K562 (cell line): ENCODE results near the gene CATSPER3. TPM values are rescaled to one million over a fixed set of nuclear protein-coding genes. Genes with fewer than 3 reads are reported as not detected.

Experiments used
- ATAC-seq: fragments of 200-7000 bp; cut with Tn5 transposase; 3 replicates; pipeline ENCODE4 v1.9.1; 2020; ENCODE audit warnings: moderate library complexity
- BruUV-seq: library from RNA; stranded (reverse); fragments of 400-500 nt; replicated peaks from 2 replicates; lab custom pipeline; 2021; lab: Mats Ljungman, UMichigan
- CTCF ChIA-PET: fragments of 300-600 bp; formaldehyde crosslinking; extraction: SDS; loops from one replicate; lab custom pipeline; 2021; ENCODE audit warnings: low intra/inter-chr PET ratio; lab: Yijun Ruan, JAX
- POLR2A ChIA-PET: fragments of 300-600, 350-650 bp; sonication (Branson Sonifier 250); formaldehyde crosslinking; extraction: SDS; loops from one replicate; lab custom pipeline; 2021; ENCODE audit warnings: antibody characterized with exemption, inconsistent platforms; lab: Yijun Ruan, JAX
- DNase-seq, 4 experiments: peaks; one replicate each; pipeline versions ENCODE4 v3.0.0 to v3.0.0-alpha.2; 2011 to 2018; ENCODE audit warnings: low spot score in 3 of 4, mixed read lengths in 3 of 4; ENCODE audit errors: extremely low read depth in 1 of 4
- FAIRE-seq: peaks from 2 replicates; lab custom pipeline; 2011; peaks lifted over from hg19 to GRCh38; lab: Jason Lieb, UNC
- H2AFZ ChIP-seq: 2 replicates; pipeline ENCODE4 v1.6.0; 2011; ENCODE audit warnings: low read depth, low read length, control low read depth, inconsistent platforms
- H3K27ac ChIP-seq: fragments of 200-600 bp; 3 replicates; pipeline ENCODE4 v1.8.0; 2011; ENCODE audit warnings: low read depth, mild to moderate bottlenecking, control low read depth, inconsistent platforms, low read length, moderate library complexity, mixed read lengths; ENCODE audit errors: extremely low read depth
- H3K27me3 ChIP-seq, 2 experiments: fragments of 300-600 bp in 1 of 2; 2 replicates in 1 of 2; 3 replicates in 1 of 2; pipeline versions ENCODE4 v1.6.0 to v1.8.0; 2011; ENCODE audit warnings: inconsistent platforms in 2 of 2, low read length in 2 of 2, mild to moderate bottlenecking in 1 of 2, mixed read lengths in 1 of 2, moderate library complexity in 1 of 2; ENCODE audit not compliant: control insufficient read depth in 2 of 2, insufficient read depth in 2 of 2
- H3K36me3 ChIP-seq: fragments of 300-600 bp; 3 replicates; pipeline ENCODE4 v1.8.0; 2011; ENCODE audit warnings: mild to moderate bottlenecking, low read length, inconsistent platforms; ENCODE audit not compliant: control insufficient read depth, insufficient read depth
- H3K4me1 ChIP-seq, 2 experiments: fragments of 200-600 bp in 1 of 2; replicated peaks in 1 of 2; 2 replicates in 1 of 2; 3 replicates in 1 of 2; pipeline versions ENCODE4 v1.5.1 to v1.8.0; 2011; ENCODE audit warnings: inconsistent platforms in 2 of 2, low read length in 2 of 2, mild to moderate bottlenecking in 1 of 2, mixed read lengths in 1 of 2, moderate library complexity in 1 of 2; ENCODE audit not compliant: control insufficient read depth in 2 of 2, insufficient read depth in 2 of 2
- H3K4me2 ChIP-seq: 2 replicates; pipeline ENCODE4 v1.6.1; 2011; ENCODE audit warnings: low read length, control low read depth, inconsistent platforms, mixed read lengths; ENCODE audit not compliant: insufficient read depth
- H3K4me3 ChIP-seq: fragments of 200-600 bp; sonication (generic), shearing (Covaris generic); 2 replicates; pipeline ENCODE4 v1.5.1; 2016; ENCODE audit warnings: control low read depth, inconsistent platforms
- H3K79me2 ChIP-seq: fragments of 200-600 bp; 3 replicates; pipeline ENCODE4 v1.8.0; 2011; ENCODE audit warnings: low read length, inconsistent platforms; ENCODE audit not compliant: control insufficient read depth, insufficient read depth
- H3K9ac ChIP-seq, 2 experiments: 2 replicates each; pipeline versions ENCODE4 v1.6.0 to v1.6.1; 2011; ENCODE audit warnings: low read depth in 2 of 2, low read length in 2 of 2, control low read depth in 1 of 2, inconsistent platforms in 1 of 2, mild to moderate bottlenecking in 1 of 2, mixed read lengths in 1 of 2; ENCODE audit not compliant: insufficient read depth in 1 of 2
- H3K9me1 ChIP-seq: one replicate; pipeline ENCODE4 v1.6.0; 2011; ENCODE audit warnings: inconsistent platforms, mild to moderate bottlenecking, low read length, moderate library complexity; ENCODE audit not compliant: control insufficient read depth, insufficient read depth
- H3K9me3 ChIP-seq: replicated peaks from 2 replicates; pipeline ENCODE4 v1.5.1; 2011; ENCODE audit warnings: low read depth, low read length, inconsistent platforms; ENCODE audit not compliant: control insufficient read depth, insufficient read depth
- H4K20me1 ChIP-seq: replicated peaks from 2 replicates; pipeline ENCODE4 v1.6.1; 2011; ENCODE audit warnings: low read length, inconsistent platforms, mixed read lengths; ENCODE audit not compliant: control insufficient read depth, insufficient read depth
- CEBPG ChIP-seq, 3 experiments: fragments of 200-800 bp in 1 of 3; sonication (Bioruptor generic) in 1 of 3; sonication (generic) in 1 of 3; formaldehyde crosslinking in 1 of 3; IDR thresholded peaks in 2 of 3; conservative IDR thresholded peaks in 1 of 3; 2 replicates each; pipeline versions ENCODE4 v1.6.1 to v1.8.0; 2016 to 2022; ENCODE audit warnings: missing compliant biosample characterization in 2 of 3, missing genetic modification characterization in 2 of 3, mild to moderate bottlenecking in 1 of 3, missing genetic modification reagents in 1 of 3
- CSDE1 ChIP-seq, 2 experiments: fragments of 450-650 bp; IDR thresholded peaks; 2 replicates each; pipeline ENCODE4 v1.6.1; 2016; ENCODE audit warnings: mild to moderate bottlenecking in 1 of 2
- FUS ChIP-seq: fragments of 200-400 bp; formaldehyde crosslinking; optimal IDR thresholded peaks from 2 replicates; pipeline ENCODE3; 2017; ENCODE audit warnings: low read depth, low read length
- HIVEP1 ChIP-seq: fragments of 250-450 bp; sonication (Bioruptor Pico); IDR thresholded peaks from 2 replicates; pipeline ENCODE4 v1.4.0; 2020; ENCODE audit warnings: mild to moderate bottlenecking
- MTA2 ChIP-seq: fragments of 450-650 bp; IDR thresholded peaks from 2 replicates; pipeline ENCODE4 v1.6.1; 2016; ENCODE audit warnings: low read depth
- PCBP1 ChIP-seq: fragments of 200-400 bp; formaldehyde crosslinking; IDR thresholded peaks from 2 replicates; pipeline ENCODE4 v1.6.1; 2018; ENCODE audit warnings: mild to moderate bottlenecking, low read depth, low read length; ENCODE audit not compliant: poor library complexity, severe bottlenecking
- RFX5 ChIP-seq: IDR thresholded peaks from 2 replicates; pipeline ENCODE4 v1.6.1; 2011; ENCODE audit warnings: low read depth, mild to moderate bottlenecking, improper control_type of control experiment, low read length
- SMARCB1 ChIP-seq: IDR thresholded peaks from 2 replicates; pipeline ENCODE4 v1.6.1; 2011; ENCODE audit warnings: improper control_type of control experiment, low read depth; ENCODE audit not compliant: insufficient read length
- SNIP1 ChIP-seq: fragments of 450-650 bp; IDR thresholded peaks from 2 replicates; pipeline ENCODE4 v1.7.1; 2017; ENCODE audit warnings: low read depth, mild to moderate bottlenecking
- SP2 ChIP-seq: IDR thresholded peaks from 2 replicates; pipeline ENCODE4 v1.6.1; 2011; ENCODE audit warnings: mild to moderate bottlenecking, low read depth, low read length, moderate library complexity; ENCODE audit not compliant: poor library complexity, severe bottlenecking; ENCODE audit errors: extremely low read depth
- TAF15 ChIP-seq: fragments of 200-400 bp; formaldehyde crosslinking; IDR thresholded peaks from 2 replicates; pipeline ENCODE4 v1.6.1; 2017; ENCODE audit warnings: mild to moderate bottlenecking, low read depth, low read length, moderate library complexity
- TAL1 ChIP-seq: fragments of 450-650 bp; IDR thresholded peaks from 2 replicates; pipeline ENCODE4 v1.6.1; 2016; ENCODE audit warnings: mild to moderate bottlenecking
- TGIF2 ChIP-seq: sonication (generic); formaldehyde crosslinking; IDR thresholded peaks from 2 replicates; pipeline ENCODE4 v1.8.1; 2022; ENCODE audit warnings: mild to moderate bottlenecking, missing genetic modification reagents, moderate library complexity
- ZNF12 ChIP-seq: sonication (generic); formaldehyde crosslinking; IDR thresholded peaks from 2 replicates; pipeline ENCODE4 v1.4.0; 2020; ENCODE audit warnings: mild to moderate bottlenecking, missing genetic modification reagents
- ZNF282 ChIP-seq: sonication (generic); formaldehyde crosslinking; IDR thresholded peaks from 2 replicates; pipeline ENCODE4 v1.8.1; 2023; ENCODE audit warnings: missing genetic modification reagents
- ZNF511 ChIP-seq: sonication (generic); formaldehyde crosslinking; IDR thresholded peaks from 2 replicates; pipeline ENCODE4 v1.8.0; 2022; ENCODE audit warnings: mild to moderate bottlenecking, missing genetic modification reagents
- WGBS: fragments of 100-300 bp; shearing (Covaris generic); methylation state at CpG from one replicate; pipeline ENCODE4 v1.1.6; 2016; ENCODE audit warnings: low coverage, mixed read lengths; ENCODE audit not compliant: insufficient coverage; ENCODE audit errors: missing lambda C conversion rate; 5-methylcytosine and 5-hydroxymethylcytosine counted together
- in situ Hi-C: fragments of 300-500 bp; cut with MboI; formaldehyde crosslinking; loops from 4 replicates; pipeline ENCODE4 v1.15.0; 2018; ENCODE audit warnings: inconsistent platforms, mixed read lengths
- intact Hi-C: fragments of 100-400 bp; cut with micrococcal nuclease; formaldehyde crosslinking; loops from 2 replicates; pipeline ENCODE4 v1.14.2; 2022
- polyA plus RNA-seq, 8 experiments: library from polyadenylated mRNA; depleted of rRNA in 4 of 8; stranded (reverse) in 5 of 8; unstranded in 3 of 8; fragments of >200 nt; fragmentation: Nextera tagmentation in 2 of 8; fragmentation: Illumina TruSeq in 1 of 8; extraction: Ambion mirVana in 2 of 8; extraction: Trizol in 1 of 8; gene quantifications; 2 replicates each; pipeline versions ENCODE4 v1.2.1 to v1.2.3, GENCODE V29; 2011 to 2014; ENCODE audit warnings: inconsistent platforms in 1 of 8, missing spikeins in 1 of 8
- total RNA-seq, 7 experiments: library from RNA; depleted of rRNA in 6 of 7; stranded (reverse); fragments of >200 nt in 6 of 7; fragmentation: Illumina TruSeq in 2 of 7; extraction: Trizol in 2 of 7; gene quantifications; 2 replicates each; pipeline versions ENCODE4 v1.2.1 to v1.2.3, GENCODE V29; 2011 to 2021; ENCODE audit warnings: low replicate concordance in 1 of 7
- TF ChIP-seq, protein P1 (sequence below): sonication (generic); formaldehyde crosslinking; IDR thresholded peaks from 2 replicates; pipeline ENCODE4 v1.8.0; 2022; ENCODE audit warnings: missing genetic modification reagents, mild to moderate bottlenecking, borderline replicate concordance
- TF ChIP-seq, protein P2 (sequence below), 2 experiments: fragments of 450-650 bp; IDR thresholded peaks; 2 replicates each; pipeline ENCODE4 v1.6.1; 2016

Gene CATSPER3
- total and polyA plus RNA-seq, 9 of the 15 experiments (the other 6 are each of a cell fraction or from before 2014, with no cell fraction given), result 0.14 to 1.5 (median 0.49) TPM

GRCh38 chr5:135054546-135054945, 86.8 kb downstream of the CATSPER3 start (continued):
- TF ChIP-seq ZNF511 (CRISPR knock-in tag), result no peak
- TF ChIP-seq SP2, result no peak
- TF ChIP-seq TGIF2 (CRISPR knock-in tag), result no peak

DNA sequence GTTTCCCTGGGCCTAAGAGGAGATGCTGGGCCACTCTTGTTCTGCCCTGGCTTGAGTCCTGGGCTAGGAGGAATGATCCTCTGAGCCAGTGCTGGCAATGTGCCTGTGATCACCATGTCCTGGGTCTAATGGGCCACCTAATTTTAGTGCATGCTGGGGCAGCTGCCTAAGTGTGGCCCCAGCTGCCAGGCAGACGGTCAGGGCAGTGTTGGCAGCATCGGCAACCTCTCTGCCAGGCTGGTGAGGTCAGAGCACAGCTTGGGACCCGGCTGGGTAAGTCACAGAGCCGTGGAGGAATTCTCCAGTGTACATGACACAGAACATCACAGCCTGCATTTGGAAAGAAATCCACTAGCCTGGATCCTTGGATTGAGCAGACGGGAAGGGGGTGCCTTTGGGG, 87.7 kb downstream of the CATSPER3 start:
- FAIRE-seq (no peak), DNase-seq (no peak), ATAC-seq (no peak)
- H3K27ac ChIP-seq, result no peak overlapping the region
- H3K36me3 ChIP-seq, result no peaks in the 10 kb centered on the region
- 38% methylated on average over 5 of the region's 5 CpGs for WGBS
- no TSS peak for BruUV-seq
- ChIA-PET POLR2A (interaction anchor here (0.5 to 1.7 kb wide), 3 partner anchors 16 to 22 kb away, joined by 3 to 6 read pairs (median 3); no protein-coding TSS in a partner anchor), CTCF (no interaction called here)
- H2AFZ ChIP-seq, result no peak overlapping the region
- H3K4me1 ChIP-seq, result peaks cover 26 to 32% of the 10 kb centered on the region in 2 experiments; a peak in 4 of 5 replicates
- in situ Hi-C loops (no loop called here), intact Hi-C loops (no loop called here)
- no peaks in the 10 kb centered on the region for H3K9me3 ChIP-seq
- no peak overlapping the region for H3K4me3 ChIP-seq
- H3K9me1 ChIP-seq, result no peaks in the 10 kb centered on the region
- H3K9ac ChIP-seq, result no peak overlapping the region
- H3K79me2 ChIP-seq, result no peaks in the 10 kb centered on the region
- H3K4me2 ChIP-seq, result no peak overlapping the region
- H4K20me1 ChIP-seq, result 0 out of 2 replicates have a peak, but pooled peaks cover 5% of the 10 kb centered on the region
- H3K27me3 ChIP-seq, result peaks cover 0 to 7% of the 10 kb centered on the region in 2 experiments; a peak in 1 of 5 replicates
- TF ChIP-seq MTA2, result no peak
- no peak for TF ChIP-seq FUS
- TF ChIP-seq PCBP1, result no peak
- TF ChIP-seq HIVEP1 (CRISPR knock-in tag), result no peak
- TF ChIP-seq ZNF12 (CRISPR knock-in tag), result no peak
- TF ChIP-seq, protein P1, sequence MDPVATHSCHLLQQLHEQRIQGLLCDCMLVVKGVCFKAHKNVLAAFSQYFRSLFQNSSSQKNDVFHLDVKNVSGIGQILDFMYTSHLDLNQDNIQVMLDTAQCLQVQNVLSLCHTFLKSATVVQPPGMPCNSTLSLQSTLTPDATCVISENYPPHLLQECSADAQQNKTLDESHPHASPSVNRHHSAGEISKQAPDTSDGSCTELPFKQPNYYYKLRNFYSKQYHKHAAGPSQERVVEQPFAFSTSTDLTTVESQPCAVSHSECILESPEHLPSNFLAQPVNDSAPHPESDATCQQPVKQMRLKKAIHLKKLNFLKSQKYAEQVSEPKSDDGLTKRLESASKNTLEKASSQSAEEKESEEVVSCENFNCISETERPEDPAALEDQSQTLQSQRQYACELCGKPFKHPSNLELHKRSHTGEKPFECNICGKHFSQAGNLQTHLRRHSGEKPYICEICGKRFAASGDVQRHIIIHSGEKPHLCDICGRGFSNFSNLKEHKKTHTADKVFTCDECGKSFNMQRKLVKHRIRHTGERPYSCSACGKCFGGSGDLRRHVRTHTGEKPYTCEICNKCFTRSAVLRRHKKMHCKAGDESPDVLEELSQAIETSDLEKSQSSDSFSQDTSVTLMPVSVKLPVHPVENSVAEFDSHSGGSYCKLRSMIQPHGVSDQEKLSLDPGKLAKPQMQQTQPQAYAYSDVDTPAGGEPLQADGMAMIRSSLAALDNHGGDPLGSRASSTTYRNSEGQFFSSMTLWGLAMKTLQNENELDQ (CRISPR knock-in tag), result no peak
- TF ChIP-seq, protein P2, sequence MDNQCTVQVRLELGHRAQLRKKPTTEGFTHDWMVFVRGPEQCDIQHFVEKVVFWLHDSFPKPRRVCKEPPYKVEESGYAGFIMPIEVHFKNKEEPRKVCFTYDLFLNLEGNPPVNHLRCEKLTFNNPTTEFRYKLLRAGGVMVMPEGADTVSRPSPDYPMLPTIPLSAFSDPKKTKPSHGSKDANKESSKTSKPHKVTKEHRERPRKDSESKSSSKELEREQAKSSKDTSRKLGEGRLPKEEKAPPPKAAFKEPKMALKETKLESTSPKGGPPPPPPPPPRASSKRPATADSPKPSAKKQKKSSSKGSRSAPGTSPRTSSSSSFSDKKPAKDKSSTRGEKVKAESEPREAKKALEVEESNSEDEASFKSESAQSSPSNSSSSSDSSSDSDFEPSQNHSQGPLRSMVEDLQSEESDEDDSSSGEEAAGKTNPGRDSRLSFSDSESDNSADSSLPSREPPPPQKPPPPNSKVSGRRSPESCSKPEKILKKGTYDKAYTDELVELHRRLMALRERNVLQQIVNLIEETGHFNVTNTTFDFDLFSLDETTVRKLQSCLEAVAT (IDR thresholded peaks at IDR 0.05), result no peak
- no peak for TF ChIP-seq ZNF282 (CRISPR knock-in tag)
- no peak for TF ChIP-seq CEBPG (CRISPR knock-in tag; IDR thresholded peaks at IDR 0.05)
- TF ChIP-seq CEBPG (tag; conservative IDR thresholded peaks at IDR 0.05 in 1 of 2, IDR thresholded peaks at IDR 0.05 in 1 of 2), result no peak
- no peak for TF ChIP-seq SMARCB1
- no peak for TF ChIP-seq SNIP1
- TF ChIP-seq CSDE1 (IDR thresholded peaks at IDR 0.05), result no peak
- no peak for TF ChIP-seq TAL1
- no peak for TF ChIP-seq TAF15
- no peak for TF ChIP-seq RFX5
